Measurements from ENCODE around the gene RITA1. TPM values are rescaled to one million over a fixed set of nuclear protein-coding genes. Genes with fewer than 3 reads are reported as not detected.

RITA1 gene
- total RNA-seq, 1 donor from 2014 or later, result 19.9 TPM

DNA sequence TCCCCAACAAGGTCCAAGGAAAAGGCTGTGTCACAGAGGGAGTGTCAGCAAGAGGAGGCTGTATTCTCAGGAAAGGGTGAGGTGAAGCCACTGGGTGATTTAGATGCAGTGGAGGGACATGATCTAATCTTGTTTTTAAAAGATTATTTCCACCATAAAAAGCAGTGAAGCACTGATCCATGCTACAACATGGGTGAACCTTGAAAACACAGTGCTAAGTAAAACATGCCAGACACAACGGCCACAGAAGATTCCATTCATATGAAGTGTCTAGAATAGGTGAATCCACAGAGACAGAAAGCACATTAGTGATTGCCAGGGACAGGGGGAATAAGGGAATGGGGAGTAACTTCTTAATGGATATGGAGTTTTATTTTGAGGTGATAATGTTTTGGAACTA, 12.8 kb downstream of the RITA1 start:
- H3K27ac Mint-ChIP-seq (ENCODE audit: unreplicated experiment), result no peak overlapping the region
- TF ChIP-seq, protein P1, sequence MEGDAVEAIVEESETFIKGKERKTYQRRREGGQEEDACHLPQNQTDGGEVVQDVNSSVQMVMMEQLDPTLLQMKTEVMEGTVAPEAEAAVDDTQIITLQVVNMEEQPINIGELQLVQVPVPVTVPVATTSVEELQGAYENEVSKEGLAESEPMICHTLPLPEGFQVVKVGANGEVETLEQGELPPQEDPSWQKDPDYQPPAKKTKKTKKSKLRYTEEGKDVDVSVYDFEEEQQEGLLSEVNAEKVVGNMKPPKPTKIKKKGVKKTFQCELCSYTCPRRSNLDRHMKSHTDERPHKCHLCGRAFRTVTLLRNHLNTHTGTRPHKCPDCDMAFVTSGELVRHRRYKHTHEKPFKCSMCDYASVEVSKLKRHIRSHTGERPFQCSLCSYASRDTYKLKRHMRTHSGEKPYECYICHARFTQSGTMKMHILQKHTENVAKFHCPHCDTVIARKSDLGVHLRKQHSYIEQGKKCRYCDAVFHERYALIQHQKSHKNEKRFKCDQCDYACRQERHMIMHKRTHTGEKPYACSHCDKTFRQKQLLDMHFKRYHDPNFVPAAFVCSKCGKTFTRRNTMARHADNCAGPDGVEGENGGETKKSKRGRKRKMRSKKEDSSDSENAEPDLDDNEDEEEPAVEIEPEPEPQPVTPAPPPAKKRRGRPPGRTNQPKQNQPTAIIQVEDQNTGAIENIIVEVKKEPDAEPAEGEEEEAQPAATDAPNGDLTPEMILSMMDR (IDR thresholded peaks at IDR 0.05), result no peak
- no peak overlapping the region for H3K4me3 Mint-ChIP-seq (ENCODE audit: unreplicated experiment)
- H3K9me3 Mint-ChIP-seq (ENCODE audit: unreplicated experiment), result no peaks in the 10 kb centered on the region
- no peaks in the 10 kb centered on the region for H3K27me3 Mint-ChIP-seq (ENCODE audit: unreplicated experiment)
- H3K4me1 Mint-ChIP-seq (ENCODE audit: unreplicated experiment), result peaks cover 48% of the 10 kb centered on the region
- H3K36me3 Mint-ChIP-seq (ENCODE audit: unreplicated experiment), result no peaks in the 10 kb centered on the region
- DNase-seq (ENCODE audit: extremely low spot score, unreplicated experiment), result no peak

DNA sequence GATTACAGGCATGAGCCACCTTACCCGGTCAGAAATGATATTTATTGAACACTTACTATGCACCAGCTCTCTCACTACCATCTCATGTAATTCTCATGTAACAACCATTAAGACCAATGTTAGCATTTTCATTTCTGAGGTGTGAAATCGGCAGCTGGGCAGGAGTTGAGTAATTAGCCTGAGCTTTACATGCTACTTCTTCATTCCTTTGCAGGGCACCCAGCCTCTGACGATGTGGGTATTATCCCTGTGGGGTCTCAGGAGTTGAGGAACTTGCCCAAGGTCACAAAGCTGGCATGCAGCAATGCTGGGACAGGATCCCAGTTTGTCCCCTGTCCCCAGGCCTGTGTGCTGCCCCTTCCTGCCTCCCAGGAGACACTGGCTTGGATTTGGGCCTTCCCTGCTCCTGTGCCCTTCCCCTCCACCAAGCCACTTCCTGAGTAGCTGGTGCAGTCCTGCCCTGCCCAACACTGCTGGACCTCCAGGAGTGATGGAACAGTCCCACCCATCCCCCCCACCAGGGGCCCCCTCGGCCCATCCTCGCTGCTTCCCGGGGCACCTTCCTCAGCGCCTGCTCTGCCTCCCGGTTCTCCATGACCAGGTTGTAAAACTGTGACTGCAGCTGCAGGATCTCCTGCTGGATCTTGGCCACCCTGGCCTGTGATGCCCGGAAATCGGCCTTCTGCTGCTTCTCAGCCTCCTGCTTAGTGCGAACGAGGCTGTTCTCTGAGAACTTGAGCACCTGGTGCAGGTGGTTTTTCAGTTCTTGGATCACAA, 14.7 kb downstream of the RITA1 start:
- DNase-seq (ENCODE audit: extremely low spot score, unreplicated experiment), result no peak
- Mint-ChIP-seq H3K27ac (ENCODE audit: unreplicated experiment) (no peak overlapping the region), H3K36me3 (ENCODE audit: unreplicated experiment) (no peaks in the 10 kb centered on the region), H3K9me3 (ENCODE audit: unreplicated experiment) (no peaks in the 10 kb centered on the region), H3K4me3 (ENCODE audit: unreplicated experiment) (no peak overlapping the region), H3K27me3 (ENCODE audit: unreplicated experiment) (no peaks in the 10 kb centered on the region), H3K4me1 (ENCODE audit: unreplicated experiment) (peaks cover 29% of the 10 kb centered on the region)
- TF ChIP-seq, protein P1 (IDR thresholded peaks at IDR 0.05), result no peak

DNA sequence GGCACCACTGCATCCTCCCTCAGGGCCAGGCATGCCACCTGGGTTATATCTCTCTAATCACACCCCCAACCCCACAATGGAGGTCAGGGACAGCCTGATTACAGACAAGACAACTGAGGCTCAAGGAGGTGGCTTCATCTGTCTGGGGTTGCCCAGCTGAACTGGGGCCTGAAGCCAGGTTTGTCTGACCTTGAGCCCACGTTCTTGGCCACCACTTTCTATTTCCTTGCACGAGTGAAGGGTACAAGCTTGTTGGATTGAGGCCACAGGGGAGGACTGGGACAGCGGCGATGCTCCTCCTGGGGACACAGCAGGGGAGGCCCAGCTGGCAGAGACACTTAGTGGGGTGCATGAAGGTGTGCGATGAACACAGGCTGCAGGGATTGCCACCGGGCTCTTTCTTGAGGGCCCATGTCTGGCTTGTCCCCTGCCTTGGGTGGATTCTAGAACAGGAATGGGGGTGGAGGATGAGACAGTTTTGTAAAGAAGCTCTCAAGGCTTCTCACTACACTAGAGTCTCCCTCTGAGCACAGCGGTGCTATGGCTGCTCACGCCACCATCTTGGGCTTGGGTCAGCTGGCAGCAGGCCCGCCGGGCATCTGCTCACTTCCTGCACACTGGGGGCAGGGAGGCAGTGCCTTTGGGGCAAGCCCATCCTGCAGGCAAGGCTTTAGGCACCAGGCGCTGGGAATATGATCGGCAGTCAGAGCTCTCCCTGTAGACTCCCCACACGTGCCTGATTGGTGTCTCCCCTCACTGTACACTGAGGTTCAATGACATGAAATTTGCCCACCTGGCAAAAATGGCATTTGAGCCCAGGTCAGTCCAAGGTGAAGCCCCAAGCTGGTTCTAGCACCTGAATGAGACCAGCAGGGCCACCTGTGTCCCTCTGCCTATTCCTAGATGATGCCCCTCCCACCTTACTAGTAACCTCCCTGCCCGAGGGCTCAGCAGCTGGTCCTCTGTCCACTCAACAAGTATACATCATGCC, 16.0 kb downstream of the RITA1 start:
- Mint-ChIP-seq H3K36me3 (ENCODE audit: unreplicated experiment) (no peaks in the 10 kb centered on the region), H3K27ac (ENCODE audit: unreplicated experiment) (no peak overlapping the region), H3K27me3 (ENCODE audit: unreplicated experiment) (no peaks in the 10 kb centered on the region), H3K4me3 (ENCODE audit: unreplicated experiment) (no peak overlapping the region), H3K4me1 (ENCODE audit: unreplicated experiment) (peaks cover 19% of the 10 kb centered on the region), H3K9me3 (ENCODE audit: unreplicated experiment) (no peaks in the 10 kb centered on the region)
- TF ChIP-seq, protein P1 (IDR thresholded peaks at IDR 0.05), result no peak
- DNase-seq (ENCODE audit: extremely low spot score, unreplicated experiment), result no peak

DNA sequence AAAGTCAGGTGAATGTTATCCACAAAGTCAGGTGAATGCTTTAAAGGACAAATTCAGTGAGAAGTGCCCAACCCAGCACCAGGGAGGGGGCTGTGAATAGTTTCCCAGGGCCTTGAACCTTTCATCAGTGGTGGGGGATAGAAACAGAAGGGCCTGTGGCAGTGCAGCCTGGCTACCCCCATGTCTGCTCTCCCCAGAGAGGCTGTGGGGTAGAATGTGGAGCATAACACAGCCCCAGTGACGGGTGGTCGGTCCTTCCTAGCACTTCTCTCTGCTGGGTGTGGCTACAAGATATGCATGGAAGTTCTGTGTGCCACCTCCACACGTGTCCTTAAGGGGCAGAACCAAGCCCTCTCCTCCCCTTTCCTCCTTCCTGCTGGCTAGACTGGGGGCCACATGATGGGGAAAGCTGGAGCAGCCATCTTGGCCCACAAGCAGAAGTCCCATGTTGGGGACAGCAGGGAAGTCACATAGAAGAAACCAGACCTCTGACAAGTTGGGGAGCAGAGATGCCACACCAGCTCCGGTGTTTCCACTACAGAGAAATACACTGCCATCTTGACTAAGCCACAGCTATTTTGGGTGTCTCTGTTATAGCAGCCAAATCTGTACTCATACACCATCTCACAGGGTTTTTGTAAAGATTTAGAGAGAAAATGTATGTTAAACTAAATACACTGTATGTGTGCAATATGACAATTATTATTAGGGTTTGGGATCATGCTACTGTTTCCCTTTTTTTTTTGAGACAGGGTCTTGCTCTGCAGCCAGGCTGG, 17.0 kb downstream of the RITA1 start:
- H3K27me3 Mint-ChIP-seq (ENCODE audit: unreplicated experiment), result no peaks in the 10 kb centered on the region
- peaks cover 9% of the 10 kb centered on the region for H3K4me1 Mint-ChIP-seq (ENCODE audit: unreplicated experiment)
- TF ChIP-seq, protein P1 (IDR thresholded peaks at IDR 0.05), result no peak
- H3K27ac Mint-ChIP-seq (ENCODE audit: unreplicated experiment), result no peak overlapping the region
- no peak overlapping the region for H3K4me3 Mint-ChIP-seq (ENCODE audit: unreplicated experiment)
- no peaks in the 10 kb centered on the region for H3K36me3 Mint-ChIP-seq (ENCODE audit: unreplicated experiment)
- H3K9me3 Mint-ChIP-seq (ENCODE audit: unreplicated experiment), result no peaks in the 10 kb centered on the region
- no peak for DNase-seq (ENCODE audit: extremely low spot score, unreplicated experiment)

Data from osteocyte (in vitro differentiated cells).